ENCODE results near the gene GNAZ. TPM values are rescaled to one million over a fixed set of nuclear protein-coding genes. Genes with fewer than 3 reads are reported as not detected.

The GNAZ gene
- polyA plus RNA-seq, 1 donor from 2014 or later, result 52.0 TPM

GRCh38 chr22:23118647-23119493 is 48.6 kb downstream of the GNAZ start:
- Histone ChIP-seq H3K9me3 (ENCODE audit: low read length) (no peaks in the 10 kb centered on the region), H4K20me1 (ENCODE audit: insufficient read depth) (no peaks in the 10 kb centered on the region), H3K9ac (ENCODE audit: low read length) (no peak overlapping the region), H3K27me3 (ENCODE audit: insufficient read depth, low read depth, low read length) (no peaks in the 10 kb centered on the region), H3K36me3 (ENCODE audit: insufficient read depth, low read length) (no peaks in the 10 kb centered on the region), H3K79me2 (replicated peaks; ENCODE audit: insufficient read depth, low read length) (no peaks in the 10 kb centered on the region), H3K27ac (ENCODE audit: low read length) (no peak overlapping the region), H3K4me3 (ENCODE audit: low read length) (no peak overlapping the region), H3F3A (ENCODE audit: insufficient read depth, low read length, poor library complexity, severe bottlenecking) (no peaks in the 10 kb centered on the region), H3K4me2 (ENCODE audit: low read length) (no peak overlapping the region), H3K9me2 (ENCODE audit: insufficient read depth, low read length) (no peaks in the 10 kb centered on the region), H2AFZ (ENCODE audit: low read depth, low read length) (no peak overlapping the region)
- no peak for TF ChIP-seq EP300 (conservative IDR thresholded peaks at IDR 0.05; ENCODE audit: poor library complexity, severe bottlenecking)
- no peak for TF ChIP-seq POLR2AphosphoS5 (IDR thresholded peaks at IDR 0.05)
- TF ChIP-seq MXI1 (conservative IDR thresholded peaks at IDR 0.05; ENCODE audit: poor library complexity, severe bottlenecking), result no peak

- H3K27me3 ChIP-seq (ENCODE audit: insufficient read depth, low read depth, low read length), result no peaks in the 10 kb centered on the region
- no peaks in the 10 kb centered on the region for H3K9me2 ChIP-seq (ENCODE audit: insufficient read depth, low read length)
- no peaks in the 10 kb centered on the region for H3F3A ChIP-seq (ENCODE audit: insufficient read depth, low read length, poor library complexity, severe bottlenecking)
- no peak for TF ChIP-seq EP300 (conservative IDR thresholded peaks at IDR 0.05; ENCODE audit: poor library complexity, severe bottlenecking)
- no peak overlapping the region for H2AFZ ChIP-seq (ENCODE audit: low read depth, low read length)
- no peaks in the 10 kb centered on the region for H3K9me3 ChIP-seq (ENCODE audit: low read length)
- H3K36me3 ChIP-seq (ENCODE audit: insufficient read depth, low read length), result no peaks in the 10 kb centered on the region
- no peaks in the 10 kb centered on the region for H3K79me2 ChIP-seq (replicated peaks; ENCODE audit: insufficient read depth, low read length)
- no peak overlapping the region for H3K4me2 ChIP-seq (ENCODE audit: low read length)
- no peaks in the 10 kb centered on the region for H4K20me1 ChIP-seq (ENCODE audit: insufficient read depth)
- no peak overlapping the region for H3K9ac ChIP-seq (ENCODE audit: low read length)
- no peak overlapping the region for H3K4me3 ChIP-seq (ENCODE audit: low read length)
- H3K27ac ChIP-seq (ENCODE audit: low read length), result no peak overlapping the region
Measured at GRCh38 chr22:23119494-23120414, 49.4 kb downstream of the GNAZ start.

GRCh38 chr22:23120415-23120899 is 50.1 kb downstream of the GNAZ start:
- Histone ChIP-seq H3K36me3 (ENCODE audit: insufficient read depth, low read length) (no peaks in the 10 kb centered on the region), H3F3A (ENCODE audit: insufficient read depth, low read length, poor library complexity, severe bottlenecking) (no peaks in the 10 kb centered on the region), H3K27ac (ENCODE audit: low read length) (peak overlapping the region; percentile 20), H3K4me3 (ENCODE audit: low read length) (peak overlapping the region; percentile 28), H3K9me2 (ENCODE audit: insufficient read depth, low read length) (no peaks in the 10 kb centered on the region), H4K20me1 (ENCODE audit: insufficient read depth) (no peaks in the 10 kb centered on the region), H3K79me2 (replicated peaks; ENCODE audit: insufficient read depth, low read length) (no peaks in the 10 kb centered on the region), H3K9me3 (ENCODE audit: low read length) (no peaks in the 10 kb centered on the region), H2AFZ (ENCODE audit: low read depth, low read length) (no peak overlapping the region), H3K9ac (ENCODE audit: low read length) (no peak overlapping the region), H3K27me3 (ENCODE audit: insufficient read depth, low read depth, low read length) (no peaks in the 10 kb centered on the region), H3K4me2 (ENCODE audit: low read length) (no peak overlapping the region)
- TF ChIP-seq, protein P1, sequence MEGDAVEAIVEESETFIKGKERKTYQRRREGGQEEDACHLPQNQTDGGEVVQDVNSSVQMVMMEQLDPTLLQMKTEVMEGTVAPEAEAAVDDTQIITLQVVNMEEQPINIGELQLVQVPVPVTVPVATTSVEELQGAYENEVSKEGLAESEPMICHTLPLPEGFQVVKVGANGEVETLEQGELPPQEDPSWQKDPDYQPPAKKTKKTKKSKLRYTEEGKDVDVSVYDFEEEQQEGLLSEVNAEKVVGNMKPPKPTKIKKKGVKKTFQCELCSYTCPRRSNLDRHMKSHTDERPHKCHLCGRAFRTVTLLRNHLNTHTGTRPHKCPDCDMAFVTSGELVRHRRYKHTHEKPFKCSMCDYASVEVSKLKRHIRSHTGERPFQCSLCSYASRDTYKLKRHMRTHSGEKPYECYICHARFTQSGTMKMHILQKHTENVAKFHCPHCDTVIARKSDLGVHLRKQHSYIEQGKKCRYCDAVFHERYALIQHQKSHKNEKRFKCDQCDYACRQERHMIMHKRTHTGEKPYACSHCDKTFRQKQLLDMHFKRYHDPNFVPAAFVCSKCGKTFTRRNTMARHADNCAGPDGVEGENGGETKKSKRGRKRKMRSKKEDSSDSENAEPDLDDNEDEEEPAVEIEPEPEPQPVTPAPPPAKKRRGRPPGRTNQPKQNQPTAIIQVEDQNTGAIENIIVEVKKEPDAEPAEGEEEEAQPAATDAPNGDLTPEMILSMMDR (IDR thresholded peaks at IDR 0.05; ENCODE audit: poor library complexity, severe bottlenecking), result no peak
- TF ChIP-seq MXI1 (conservative IDR thresholded peaks at IDR 0.05; ENCODE audit: poor library complexity, severe bottlenecking) (no peak), RAD21 (conservative IDR thresholded peaks at IDR 0.05) (no peak), EP300 (conservative IDR thresholded peaks at IDR 0.05; ENCODE audit: poor library complexity, severe bottlenecking) (no peak), POLR2AphosphoS5 (IDR thresholded peaks at IDR 0.05) (no peak), EZH2 (IDR thresholded peaks at IDR 0.05; ENCODE audit: borderline replicate concordance, insufficient read depth, low read length, poor library complexity, severe bottlenecking) (no peak), TAF1 (IDR thresholded peaks at IDR 0.05; ENCODE audit: low read depth) (no peak), SMC3 (conservative IDR thresholded peaks at IDR 0.05; ENCODE audit: poor library complexity) (no peak)
- TF ChIP-seq, protein P2, sequence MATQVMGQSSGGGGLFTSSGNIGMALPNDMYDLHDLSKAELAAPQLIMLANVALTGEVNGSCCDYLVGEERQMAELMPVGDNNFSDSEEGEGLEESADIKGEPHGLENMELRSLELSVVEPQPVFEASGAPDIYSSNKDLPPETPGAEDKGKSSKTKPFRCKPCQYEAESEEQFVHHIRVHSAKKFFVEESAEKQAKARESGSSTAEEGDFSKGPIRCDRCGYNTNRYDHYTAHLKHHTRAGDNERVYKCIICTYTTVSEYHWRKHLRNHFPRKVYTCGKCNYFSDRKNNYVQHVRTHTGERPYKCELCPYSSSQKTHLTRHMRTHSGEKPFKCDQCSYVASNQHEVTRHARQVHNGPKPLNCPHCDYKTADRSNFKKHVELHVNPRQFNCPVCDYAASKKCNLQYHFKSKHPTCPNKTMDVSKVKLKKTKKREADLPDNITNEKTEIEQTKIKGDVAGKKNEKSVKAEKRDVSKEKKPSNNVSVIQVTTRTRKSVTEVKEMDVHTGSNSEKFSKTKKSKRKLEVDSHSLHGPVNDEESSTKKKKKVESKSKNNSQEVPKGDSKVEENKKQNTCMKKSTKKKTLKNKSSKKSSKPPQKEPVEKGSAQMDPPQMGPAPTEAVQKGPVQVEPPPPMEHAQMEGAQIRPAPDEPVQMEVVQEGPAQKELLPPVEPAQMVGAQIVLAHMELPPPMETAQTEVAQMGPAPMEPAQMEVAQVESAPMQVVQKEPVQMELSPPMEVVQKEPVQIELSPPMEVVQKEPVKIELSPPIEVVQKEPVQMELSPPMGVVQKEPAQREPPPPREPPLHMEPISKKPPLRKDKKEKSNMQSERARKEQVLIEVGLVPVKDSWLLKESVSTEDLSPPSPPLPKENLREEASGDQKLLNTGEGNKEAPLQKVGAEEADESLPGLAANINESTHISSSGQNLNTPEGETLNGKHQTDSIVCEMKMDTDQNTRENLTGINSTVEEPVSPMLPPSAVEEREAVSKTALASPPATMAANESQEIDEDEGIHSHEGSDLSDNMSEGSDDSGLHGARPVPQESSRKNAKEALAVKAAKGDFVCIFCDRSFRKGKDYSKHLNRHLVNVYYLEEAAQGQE (IDR thresholded peaks at IDR 0.05; ENCODE audit: borderline replicate concordance), result no peak
